Right cardiac atrium (tissue), 5 donors: ENCODE measurements around the gene BEGAIN. TPM values are rescaled to one million over a fixed set of nuclear protein-coding genes. Genes with fewer than 3 reads are reported as not detected.

Source experiments
- ATAC-seq, 2 donors: fragments of 200-7000 bp; cut with Tn5 transposase; one replicate each; pipeline versions ENCODE4 v1.8.0 to v1.9.1; 2020; ENCODE audit warnings: moderate library complexity in 2 of 2, mild to moderate bottlenecking in 1 of 2
- DNase-seq, 3 donors: peaks; one replicate each; pipeline ENCODE4 v3.0.0-alpha.2; 2020
- H3K27ac ChIP-seq: one replicate; pipeline ENCODE4 v1.5.1; 2013; ENCODE audit warnings: mild to moderate bottlenecking, low read length, control low read depth, moderate library complexity
- H3K27me3 ChIP-seq: one replicate; pipeline ENCODE4 v1.6.1; 2013; ENCODE audit not compliant: control insufficient read depth, insufficient read depth
- H3K4me1 ChIP-seq: one replicate; pipeline ENCODE4 v1.6.1; 2013; ENCODE audit warnings: low read length; ENCODE audit not compliant: control insufficient read depth, insufficient read depth
- H3K4me3 ChIP-seq: one replicate; pipeline ENCODE4 v1.5.1; 2013; ENCODE audit warnings: low read length, control low read depth
- H3K9me3 ChIP-seq: one replicate; pipeline ENCODE4 v1.6.1; 2013; ENCODE audit warnings: low read length; ENCODE audit not compliant: control insufficient read depth
- WGBS: extraction: QIAGEN DNeasy Blood & Tissue Kit; methylation state at CpG from one replicate; pipeline ENCODE4 v1.1.7; 2013; 5-methylcytosine and 5-hydroxymethylcytosine counted together
- intact Hi-C, 4 donors: fragments of 100-400 bp; cut with DNase I; formaldehyde crosslinking; loops; one replicate each; pipeline versions ENCODE4 v1.11.0 to v1.14.0; 2022 to 2023
- long read RNA-seq, 4 donors: library from polyadenylated mRNA; unstranded; transcript quantifications; one replicate each; pipeline ENCODE4 v2.0.0, GENCODE V29; 2020 to 2021
- polyA plus RNA-seq: library from polyadenylated mRNA; stranded (reverse); fragments of 200-250 nt; gene quantifications from one replicate; pipeline ENCODE4 v1.2.3, GENCODE V29; 2013
- total RNA-seq, 4 donors: library from RNA; stranded (reverse); fragmentation: NEBNext Ultra II Directional; extraction: Animal tissue kit (Norgen Biotek cat#: 25700); gene quantifications; one replicate each; pipeline ENCODE4 v1.2.1, GENCODE V29; 2021
- donor health status: healthy with polysubstance abuse.
- donor health status: DM: no; HTN: yes; CAD: no.
- donor health status: DM: no; HTN: no; CAD: no.
- donor health status: DM: no; HTN: yes; CAD: no; lungs with severe emphysema.
- donor health status: DM: yes; HTN: yes; CAD: no.

BEGAIN gene, protein sequence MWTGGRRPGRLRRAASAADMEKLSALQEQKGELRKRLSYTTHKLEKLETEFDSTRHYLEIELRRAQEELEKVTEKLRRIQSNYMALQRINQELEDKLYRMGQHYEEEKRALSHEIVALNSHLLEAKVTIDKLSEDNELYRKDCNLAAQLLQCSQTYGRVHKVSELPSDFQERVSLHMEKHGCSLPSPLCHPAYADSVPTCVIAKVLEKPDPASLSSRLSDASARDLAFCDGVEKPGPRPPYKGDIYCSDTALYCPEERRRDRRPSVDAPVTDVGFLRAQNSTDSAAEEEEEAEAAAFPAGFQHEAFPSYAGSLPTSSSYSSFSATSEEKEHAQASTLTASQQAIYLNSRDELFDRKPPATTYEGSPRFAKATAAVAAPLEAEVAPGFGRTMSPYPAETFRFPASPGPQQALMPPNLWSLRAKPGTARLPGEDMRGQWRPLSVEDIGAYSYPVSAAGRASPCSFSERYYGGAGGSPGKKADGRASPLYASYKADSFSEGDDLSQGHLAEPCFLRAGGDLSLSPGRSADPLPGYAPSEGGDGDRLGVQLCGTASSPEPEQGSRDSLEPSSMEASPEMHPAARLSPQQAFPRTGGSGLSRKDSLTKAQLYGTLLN
- total RNA-seq: 1 to 10 TPM; 1.4 to 2.7 (median 2.0) TPM
- polyA plus RNA-seq: 1.4 TPM
- long read RNA-seq, donor 1, partial matches to known transcripts: 0 of 1 reads
- long read RNA-seq, donor 1, other reads (novel, unspliced or antisense): 0 of 1 reads
- long read RNA-seq, donor 2, partial matches to known transcripts: 0 of 5 reads
- long read RNA-seq, donor 2, other reads (novel, unspliced or antisense): 4 of 5 reads
- long read RNA-seq, donor 3: 0 reads
- long read RNA-seq, donor 4, partial matches to known transcripts: 0 of 2 reads
- long read RNA-seq, donor 4, other reads (novel, unspliced or antisense): 1 of 2 reads

DNA sequence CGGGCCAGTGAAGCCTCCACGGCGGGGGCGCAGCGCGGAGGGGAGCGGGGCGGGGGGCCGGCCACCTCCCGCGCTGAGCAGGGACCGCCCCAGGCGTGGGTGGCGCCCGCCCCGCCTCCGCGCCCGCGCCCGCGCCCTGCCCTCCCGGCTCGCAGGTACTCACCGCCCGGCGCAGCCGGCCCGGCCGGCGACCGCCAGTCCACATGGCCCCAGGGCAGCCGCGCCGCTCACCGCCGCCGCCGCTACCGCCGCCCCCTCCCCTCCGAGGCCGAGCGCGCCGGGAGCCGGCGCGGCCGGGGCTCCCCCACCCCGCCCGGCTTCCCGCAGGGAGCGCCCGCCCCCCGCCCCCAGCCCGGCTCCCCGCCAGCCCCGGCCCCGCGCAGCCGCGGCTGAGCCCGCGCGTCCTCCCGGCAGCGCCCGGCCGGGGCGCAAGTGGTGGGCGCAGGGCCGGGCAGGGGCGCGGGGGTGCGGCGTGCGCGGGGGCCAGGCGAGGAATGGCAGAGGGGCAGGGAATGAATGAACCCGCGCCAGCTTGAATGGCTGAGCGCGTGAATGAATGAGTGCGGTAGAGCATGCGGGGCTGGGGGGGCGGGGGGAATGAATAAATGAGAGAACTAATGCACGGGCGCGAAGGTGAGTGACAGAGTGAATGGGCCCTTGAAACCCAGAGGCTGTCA, at the start of gene BEGAIN:
BEGAIN (minus strand) TSS at position 332 of the 677 bp plus-strand sequence; CDS start at position 205, 127 bp downstream.
- 2% methylated on average over 89 of the region's 90 CpGs for WGBS
- H3K4me1 ChIP-seq: no peaks in the 10 kb centered on the region
- DNase-seq (peak; percentile 16 to 48 (median 29)), ATAC-seq (peak; percentile 43 to 46)
- no peaks in the 10 kb centered on the region for H3K9me3 ChIP-seq
- intact Hi-C loops: no loop called here
- H3K27ac ChIP-seq: no peak within 1 kb of the TSS
- no peaks in the 10 kb centered on the region for H3K27me3 ChIP-seq
- peak within 1 kb of the TSS; percentile 61 for H3K4me3 ChIP-seq

DNA sequence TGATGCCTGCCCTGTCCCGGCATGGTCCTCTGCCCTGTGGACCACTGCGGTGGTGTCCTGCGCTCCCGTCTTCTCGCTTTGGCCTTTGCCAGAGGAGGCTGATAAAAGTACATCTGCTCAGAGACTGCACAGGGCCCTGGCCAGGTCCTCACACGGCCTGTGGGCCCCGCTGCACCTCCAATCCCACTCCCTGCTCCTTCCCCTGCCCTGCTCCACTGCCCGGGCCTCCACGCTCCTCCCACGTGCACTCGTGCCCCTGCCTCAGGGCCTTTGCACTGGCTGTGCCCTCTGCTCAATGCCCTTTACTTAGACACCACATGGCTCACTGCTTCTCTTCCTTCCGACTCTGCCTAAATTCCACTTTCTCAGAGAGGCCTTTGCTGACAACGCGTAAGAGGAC, 49.3 kb upstream of the BEGAIN start:
- H3K9me3 ChIP-seq: no peaks in the 10 kb centered on the region
- WGBS: 91% methylated on average over 14 of the region's 14 CpGs
- no peaks in the 10 kb centered on the region for H3K4me1 ChIP-seq
- no peaks in the 10 kb centered on the region for H3K27me3 ChIP-seq
- DNase-seq: no peak
- H3K4me3 ChIP-seq: no peak overlapping the region
- H3K27ac ChIP-seq: no peak overlapping the region
- intact Hi-C loops: no loop called here
- no peak for ATAC-seq

DNA sequence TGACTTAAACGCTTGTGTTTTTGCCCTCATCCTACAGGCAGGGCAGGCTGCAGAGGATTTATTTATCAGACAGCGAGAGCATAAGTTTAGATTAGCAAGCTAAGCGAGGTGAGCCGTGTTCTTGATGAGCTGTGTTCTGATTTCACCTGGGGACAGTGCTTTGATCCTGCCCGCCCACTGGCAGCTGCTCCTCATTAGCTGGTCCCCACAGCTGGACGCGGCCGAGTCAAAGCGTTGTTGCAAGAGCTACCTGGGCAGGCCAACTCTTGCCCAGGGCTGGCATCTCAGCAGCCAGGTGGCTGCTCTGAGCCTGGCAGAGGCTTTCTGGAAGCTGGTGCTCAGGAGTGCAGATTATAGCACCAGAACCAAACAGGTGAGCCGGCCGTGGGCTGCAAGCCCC, 46.8 kb upstream of the BEGAIN start:
- H3K27ac ChIP-seq: no peak overlapping the region
- intact Hi-C loops: no loop called here
- no peak overlapping the region for H3K4me3 ChIP-seq
- no peaks in the 10 kb centered on the region for H3K9me3 ChIP-seq
- DNase-seq (no peak), ATAC-seq (no peak)
- H3K27me3 ChIP-seq: no peaks in the 10 kb centered on the region
- H3K4me1 ChIP-seq: no peaks in the 10 kb centered on the region
- WGBS: 77% methylated on average over 11 of the region's 11 CpGs

DNA sequence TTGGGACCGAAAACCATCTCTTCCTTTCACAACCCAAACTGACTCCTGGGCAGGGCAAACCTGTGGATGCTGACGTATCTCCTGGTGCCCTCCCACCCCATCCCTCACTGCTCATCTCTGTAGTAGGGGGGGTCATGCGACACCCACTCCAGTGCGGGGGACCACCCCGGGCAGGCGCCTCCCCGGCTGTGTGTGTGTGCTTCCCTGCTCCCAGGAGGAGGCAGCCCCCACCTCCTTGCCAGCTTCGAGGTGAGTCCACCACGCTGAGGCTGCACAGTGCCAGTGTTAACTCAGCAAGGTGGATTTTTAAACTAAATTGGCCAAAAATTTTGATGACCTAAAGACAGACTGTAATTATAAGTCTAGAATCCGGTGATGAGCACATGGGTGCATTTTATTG, 46.2 kb upstream of the BEGAIN start:
- H3K27ac ChIP-seq: no peak overlapping the region
- H3K4me3 ChIP-seq: no peak overlapping the region
- WGBS: 82% methylated on average over 10 of the region's 10 CpGs
- intact Hi-C loops: no loop called here
- no peak for ATAC-seq
- H3K4me1 ChIP-seq: no peaks in the 10 kb centered on the region
- H3K27me3 ChIP-seq: no peaks in the 10 kb centered on the region
- no peak for DNase-seq
- H3K9me3 ChIP-seq: no peaks in the 10 kb centered on the region

DNA sequence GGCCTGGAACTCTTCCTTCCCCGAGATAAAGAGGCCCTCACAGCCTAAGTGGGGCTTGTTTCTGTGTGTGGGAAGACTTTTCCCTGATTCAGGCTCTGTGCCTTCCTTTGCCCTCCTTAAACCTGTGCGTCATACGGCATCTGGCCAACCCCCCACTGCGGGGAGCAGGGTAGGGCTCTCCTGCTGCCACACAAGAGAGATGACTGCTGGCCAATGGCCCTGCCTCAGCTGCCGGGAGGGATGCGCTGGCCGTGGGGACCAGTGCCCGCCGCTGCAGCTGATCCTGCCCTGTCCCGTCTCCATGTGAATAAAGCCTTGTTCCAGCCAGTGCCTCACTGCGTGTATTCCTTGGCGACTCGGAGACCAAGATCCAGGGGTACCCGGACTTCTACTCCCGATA, 42.5 kb upstream of the BEGAIN start:
- no peaks in the 10 kb centered on the region for H3K27me3 ChIP-seq

DNA sequence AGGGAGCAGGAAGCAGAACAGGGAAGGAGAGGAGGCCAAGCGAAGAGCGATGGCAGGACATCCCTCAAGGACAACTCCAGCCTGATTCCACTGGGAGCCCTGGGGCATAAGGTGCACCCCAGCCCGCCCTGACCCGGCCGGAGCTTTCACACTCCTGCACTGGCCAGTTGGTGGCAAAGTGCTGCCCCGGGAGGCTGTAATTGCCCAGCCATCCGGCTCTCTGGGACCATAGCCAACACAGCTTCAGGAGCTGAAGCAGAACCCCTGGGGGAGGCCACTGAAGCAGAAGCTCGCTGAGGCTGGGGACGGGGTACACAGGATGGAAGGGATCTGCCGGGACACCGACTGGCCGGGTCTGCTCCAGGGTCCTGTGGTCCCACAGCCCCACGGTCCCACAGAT, 41.9 kb upstream of the BEGAIN start:
- DNase-seq (no peak), ATAC-seq (no peak)
- no peaks in the 10 kb centered on the region for H3K27me3 ChIP-seq
- H3K4me1 ChIP-seq: no peaks in the 10 kb centered on the region
- H3K27ac ChIP-seq: no peak overlapping the region
- H3K9me3 ChIP-seq: no peaks in the 10 kb centered on the region
- 72% methylated on average over 13 of the region's 13 CpGs for WGBS
- intact Hi-C loops: no loop called here
- H3K4me3 ChIP-seq: no peak overlapping the region

More for the DNA sequence above, 42.5 kb upstream of the BEGAIN start:
- H3K9me3 ChIP-seq: no peaks in the 10 kb centered on the region
- no peak overlapping the region for H3K4me3 ChIP-seq
- DNase-seq (no peak), ATAC-seq (no peak)
- H3K4me1 ChIP-seq: no peaks in the 10 kb centered on the region
- no peak overlapping the region for H3K27ac ChIP-seq
- 86% methylated on average over 15 of the region's 15 CpGs for WGBS
- intact Hi-C loops: no loop called here

DNA sequence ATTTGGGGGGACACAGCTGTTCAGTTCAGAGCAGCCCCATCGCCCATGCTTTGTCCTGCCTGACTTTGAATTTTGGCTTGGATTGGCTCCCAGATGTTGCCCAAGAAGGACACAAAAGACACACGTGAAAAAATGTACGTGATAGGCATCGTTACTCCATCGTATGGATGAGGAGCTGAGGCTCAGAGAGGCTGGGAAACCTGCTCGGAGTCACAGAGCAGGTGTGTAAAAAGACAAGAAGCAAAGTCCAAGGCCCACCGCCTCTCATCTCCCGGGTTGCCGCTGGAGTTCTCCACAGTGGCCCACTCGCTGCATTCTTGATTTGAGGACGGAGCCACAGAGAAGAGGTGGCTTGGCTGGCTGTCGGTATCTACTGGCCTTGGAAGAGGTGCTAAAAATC, 41.0 kb upstream of the BEGAIN start:
- Histone ChIP-seq H3K9me3 (no peaks in the 10 kb centered on the region), H3K27ac (no peak overlapping the region), H3K27me3 (no peaks in the 10 kb centered on the region), H3K4me1 (no peaks in the 10 kb centered on the region), H3K4me3 (no peak overlapping the region)
- intact Hi-C loops: no loop called here
- ATAC-seq: no peak
- 88% methylated on average over 12 of the region's 12 CpGs for WGBS
- DNase-seq: no peak

DNA sequence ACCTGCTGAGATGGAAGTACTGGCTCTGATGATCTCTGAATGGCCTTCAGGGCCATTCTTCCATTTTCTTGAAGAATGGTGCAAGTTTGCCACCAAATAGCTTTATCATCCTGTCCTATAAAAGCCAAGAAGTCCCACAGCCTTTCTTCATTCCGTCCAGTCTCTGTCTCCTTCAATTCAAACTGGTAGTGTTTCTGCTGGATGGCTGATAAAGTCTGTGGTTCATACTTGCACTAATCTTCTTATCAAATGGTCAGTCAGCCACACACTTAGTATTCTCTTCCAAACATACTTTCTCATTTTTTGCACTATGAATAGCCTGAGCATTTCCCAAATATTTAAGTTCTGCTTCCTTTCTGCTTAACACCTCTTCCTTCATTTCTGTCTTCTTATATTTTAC, 39.4 kb upstream of the BEGAIN start:
- H3K4me3 ChIP-seq: no peak overlapping the region
- DNase-seq (no peak), ATAC-seq (no peak)
- H3K27ac ChIP-seq: no peak overlapping the region
- H3K4me1 ChIP-seq: no peaks in the 10 kb centered on the region
- intact Hi-C loops: no loop called here
- WGBS: 77% methylated on average over 1 of the region's 1 CpG
- H3K27me3 ChIP-seq: no peaks in the 10 kb centered on the region
- H3K9me3 ChIP-seq: no peaks in the 10 kb centered on the region

DNA sequence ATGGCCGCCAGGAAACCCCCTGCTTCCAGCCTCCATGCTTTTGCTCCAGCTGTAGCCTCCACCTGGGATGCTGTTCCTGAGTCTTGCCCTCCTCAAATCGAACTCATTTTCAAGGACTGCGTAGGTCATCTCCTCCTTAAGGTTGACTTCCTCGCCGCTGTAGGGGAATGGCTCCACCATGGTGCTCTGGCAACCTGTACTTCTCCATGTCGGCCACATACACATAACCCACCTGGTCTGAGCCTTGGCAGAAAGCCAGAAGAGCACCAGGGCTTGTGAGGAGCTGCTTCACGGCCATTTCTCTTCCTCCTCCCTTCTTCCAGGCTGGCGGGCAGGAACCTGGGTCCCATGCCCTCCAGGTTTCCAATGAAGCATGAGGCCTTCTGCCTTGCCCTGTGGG, 36.7 kb upstream of the BEGAIN start:
- H3K9me3 ChIP-seq: no peaks in the 10 kb centered on the region
- intact Hi-C loops: no loop called here
- DNase-seq: no peak
- no peaks in the 10 kb centered on the region for H3K4me1 ChIP-seq
- H3K27ac ChIP-seq: no peak overlapping the region
- no peak for ATAC-seq
- no peak overlapping the region for H3K4me3 ChIP-seq
- no peaks in the 10 kb centered on the region for H3K27me3 ChIP-seq
- 83% methylated on average over 8 of the region's 8 CpGs for WGBS

DNA sequence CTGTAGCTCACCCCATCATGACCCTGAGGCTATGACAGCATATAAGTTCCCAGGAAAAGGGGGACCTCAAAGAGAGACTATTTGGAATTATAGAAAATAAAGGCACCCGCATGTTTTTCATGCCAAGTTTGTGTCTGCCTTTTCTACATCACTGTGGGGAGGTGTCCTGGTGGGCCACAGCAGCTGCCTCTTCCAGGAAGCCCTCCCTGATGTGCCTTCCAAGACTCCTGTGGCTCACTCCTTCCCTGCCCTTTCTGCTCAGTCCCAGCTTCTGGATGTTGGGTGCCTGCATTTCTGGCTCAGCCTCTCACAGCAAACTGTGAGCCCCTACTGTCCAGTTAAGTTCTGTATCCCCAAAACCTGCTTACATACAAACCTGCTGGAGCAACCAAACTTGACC, 36.3 kb upstream of the BEGAIN start:
- intact Hi-C loops: no loop called here
- Histone ChIP-seq H3K4me3 (no peak overlapping the region), H3K4me1 (no peaks in the 10 kb centered on the region), H3K9me3 (no peaks in the 10 kb centered on the region), H3K27ac (no peak overlapping the region), H3K27me3 (no peaks in the 10 kb centered on the region)
- DNase-seq (no peak), ATAC-seq (no peak)
- WGBS: 95% methylated on average over 1 of the region's 1 CpG
